GM21786 (cell line): ENCODE data around the gene EBF3.

Experiments
- ATAC-seq: cut with Tn5 transposase; IDR thresholded peaks from one replicate; pipeline ENCODE4 v1.9.1; 2021; ENCODE audit not compliant: unreplicated experiment

EBF3 gene

DNA sequence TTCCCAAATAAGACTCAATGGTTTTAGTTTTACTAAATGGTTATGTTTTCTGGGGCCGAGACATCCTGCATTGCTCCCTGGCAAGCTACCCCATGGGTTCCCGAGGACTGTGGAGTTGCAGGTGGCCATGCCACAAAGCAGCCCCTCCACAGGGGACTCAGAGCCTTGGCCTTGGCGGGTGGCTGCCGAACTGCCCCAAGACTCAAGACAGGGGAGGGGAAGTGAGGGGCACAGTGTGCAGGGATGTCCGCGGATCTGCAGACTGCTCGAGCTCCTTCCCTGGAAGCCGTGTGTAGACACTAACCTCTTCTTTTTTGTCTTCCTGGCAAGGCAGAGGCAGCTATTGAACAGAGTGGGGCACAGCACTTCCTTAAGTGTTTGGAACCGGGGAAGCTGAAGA is 154.6 kb downstream of the EBF3 start:
- no peak for ATAC-seq

GRCh38 chr10:129808092-129808983 is 155.7 kb downstream of the EBF3 start:
- ATAC-seq = no peak

DNA sequence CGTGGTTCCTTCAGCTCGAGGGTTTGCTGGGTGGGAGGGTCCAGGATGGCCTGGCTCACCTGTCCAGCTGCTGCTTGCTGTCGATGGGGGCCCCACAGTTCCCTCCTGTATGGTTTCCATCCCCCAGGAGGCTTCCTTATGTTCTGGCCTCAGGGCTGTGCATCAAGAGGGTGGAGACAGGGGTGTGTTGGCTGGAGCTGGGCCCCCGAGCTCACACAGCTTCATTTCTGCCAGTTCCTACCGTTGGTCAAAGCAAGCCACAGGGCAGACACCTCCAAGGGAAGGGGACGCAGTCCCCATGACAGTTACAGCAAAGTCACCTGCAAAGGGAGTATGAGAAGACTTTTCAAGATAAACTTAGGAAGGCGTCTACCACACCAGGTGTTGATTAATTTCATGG is 156.9 kb downstream of the EBF3 start:
- no peak for ATAC-seq

GRCh38 chr10:129800796-129801340 is 163.2 kb downstream of the EBF3 start:
- no peak for ATAC-seq

DNA sequence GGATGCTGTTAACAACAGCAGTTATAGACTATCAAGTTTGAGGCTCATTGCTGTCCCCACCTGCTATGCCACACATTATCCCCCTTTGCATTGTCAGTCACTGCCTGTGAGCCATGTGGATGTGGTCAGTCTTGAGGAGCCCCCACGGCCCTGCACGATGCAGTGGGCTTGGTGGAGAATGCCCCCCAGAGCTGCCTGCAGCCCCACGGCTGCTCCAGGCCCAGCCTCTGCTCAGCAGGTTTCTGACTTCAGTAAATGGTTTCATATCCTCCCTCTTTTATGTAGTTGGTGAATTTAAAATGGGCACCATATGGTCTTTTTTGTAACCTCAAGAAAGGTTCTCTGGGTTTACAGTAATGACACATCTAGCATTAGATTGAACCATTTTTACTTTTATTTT is 164.1 kb downstream of the EBF3 start:
- ATAC-seq = no peak

- no peak for ATAC-seq
Observed at GRCh38 chr10:129796710-129797420, 167.2 kb downstream of the EBF3 start.

DNA sequence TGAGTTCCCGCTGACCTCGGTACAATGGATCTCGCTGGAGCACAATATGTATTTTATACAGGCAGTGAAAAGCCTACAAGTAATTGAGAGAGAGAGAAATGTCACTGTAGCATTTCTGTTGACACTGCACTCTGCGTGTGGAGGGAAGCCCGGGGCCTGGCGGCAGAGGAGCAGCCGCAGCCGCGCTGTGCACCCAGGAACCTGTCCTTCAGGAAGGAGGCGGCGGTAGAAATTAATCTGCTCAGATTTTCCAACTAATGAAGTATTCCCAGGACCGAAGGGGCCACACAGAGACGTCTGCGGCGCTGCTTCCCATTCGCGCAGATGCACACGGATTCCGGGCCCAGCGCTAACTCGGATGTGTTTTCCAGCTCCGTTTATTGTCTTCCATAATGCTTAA is 170.1 kb downstream of the EBF3 start:
- no peak for ATAC-seq

DNA sequence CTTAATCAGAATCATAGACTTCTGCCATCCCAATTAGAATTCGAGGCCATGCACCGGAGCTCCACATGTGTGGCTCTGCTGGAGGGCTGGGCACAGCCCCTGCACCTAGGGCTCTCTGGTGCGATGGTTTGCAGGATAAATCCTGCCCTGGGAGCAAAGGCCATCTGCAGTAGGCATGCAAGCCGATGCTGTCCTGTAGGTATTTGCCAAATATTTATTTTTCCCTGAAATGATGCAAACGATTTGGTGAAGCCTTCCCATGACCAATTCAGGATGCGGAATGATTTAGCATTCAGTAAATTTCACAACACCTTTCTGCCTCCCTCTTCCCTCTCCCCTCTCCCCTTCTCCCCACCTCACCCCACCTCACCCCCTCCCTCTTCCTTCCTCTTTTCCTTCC is 170.6 kb downstream of the EBF3 start:
- no peak for ATAC-seq

GRCh38 chr10:129792864-129793263 is 171.2 kb downstream of the EBF3 start:
- no peak for ATAC-seq

- ATAC-seq = no peak
Observed at GRCh38 chr10:129792141-129792540, 171.9 kb downstream of the EBF3 start.

DNA sequence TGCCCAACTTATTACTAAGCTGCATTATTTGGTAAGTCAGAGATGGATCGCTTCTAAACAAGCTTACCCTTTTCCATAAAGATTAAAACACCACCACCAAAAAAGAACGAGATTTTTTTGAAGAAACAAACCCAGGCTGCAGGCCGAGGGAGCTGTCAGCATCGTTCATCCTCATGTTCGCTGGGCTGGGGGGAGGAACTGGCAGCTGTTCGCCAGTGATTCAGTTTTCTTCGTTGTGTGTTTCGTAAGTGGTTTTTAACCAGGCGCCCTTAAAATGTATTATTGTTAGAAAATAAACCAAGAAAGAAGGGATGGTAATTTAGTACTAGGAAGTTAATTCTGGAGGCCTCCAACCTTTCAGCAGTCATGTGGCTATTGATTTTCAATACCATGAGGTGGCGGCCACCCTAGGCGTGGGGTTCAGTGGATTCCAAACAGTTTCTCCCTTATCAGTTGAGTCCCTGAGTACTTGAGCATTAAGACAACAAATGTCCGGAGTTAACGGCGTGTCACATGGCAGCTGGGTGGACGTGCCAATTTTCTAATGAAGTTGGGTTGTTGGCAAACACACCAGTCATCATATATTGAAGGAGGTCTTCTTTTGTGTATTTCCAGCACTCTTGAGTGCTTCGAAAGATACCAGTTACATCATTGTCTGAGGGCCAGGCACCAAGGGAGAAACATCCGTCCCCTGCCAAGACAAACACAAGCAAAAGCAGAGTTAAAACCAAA is 173.2 kb downstream of the EBF3 start:
- no peak for ATAC-seq

DNA sequence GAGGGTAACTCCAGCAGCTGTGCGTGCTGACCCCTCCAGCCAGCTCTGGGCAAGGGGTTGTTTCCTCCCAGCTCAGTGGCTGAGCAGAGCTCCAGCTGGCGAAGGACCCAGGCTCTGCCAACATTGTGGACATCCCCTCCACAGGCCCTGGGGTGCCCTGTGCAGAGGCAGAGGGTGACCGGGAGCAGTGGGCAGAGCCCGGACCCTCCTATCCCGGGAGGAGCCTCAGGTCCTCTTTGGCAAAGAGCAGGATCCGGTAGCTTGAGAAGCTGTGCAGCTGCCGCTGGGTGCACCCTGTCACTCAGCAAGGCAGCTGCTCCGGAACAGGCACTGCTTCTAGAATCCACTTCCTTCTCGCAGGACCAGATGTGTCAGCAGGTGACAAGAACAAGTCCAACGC is 175.9 kb downstream of the EBF3 start:
- ATAC-seq = no peak

DNA sequence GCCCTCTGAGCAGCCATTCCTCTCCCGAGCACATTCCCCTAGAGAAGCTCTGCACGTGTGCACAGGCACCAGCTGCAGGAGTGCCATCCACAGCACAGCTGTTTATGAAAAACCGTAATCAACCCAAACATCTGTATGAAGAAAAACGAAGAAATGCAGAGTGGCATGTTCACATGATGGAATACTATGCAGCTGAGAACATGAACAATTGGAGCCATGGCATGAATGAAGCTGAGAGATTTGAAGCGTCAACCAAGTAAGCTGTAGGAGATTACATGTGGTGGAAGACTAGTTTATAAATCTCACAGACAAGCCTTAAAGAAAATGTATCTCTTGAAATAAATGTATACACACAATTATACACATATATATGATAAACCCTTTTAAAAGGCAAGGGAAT is 176.5 kb downstream of the EBF3 start:
- no peak for ATAC-seq

DNA sequence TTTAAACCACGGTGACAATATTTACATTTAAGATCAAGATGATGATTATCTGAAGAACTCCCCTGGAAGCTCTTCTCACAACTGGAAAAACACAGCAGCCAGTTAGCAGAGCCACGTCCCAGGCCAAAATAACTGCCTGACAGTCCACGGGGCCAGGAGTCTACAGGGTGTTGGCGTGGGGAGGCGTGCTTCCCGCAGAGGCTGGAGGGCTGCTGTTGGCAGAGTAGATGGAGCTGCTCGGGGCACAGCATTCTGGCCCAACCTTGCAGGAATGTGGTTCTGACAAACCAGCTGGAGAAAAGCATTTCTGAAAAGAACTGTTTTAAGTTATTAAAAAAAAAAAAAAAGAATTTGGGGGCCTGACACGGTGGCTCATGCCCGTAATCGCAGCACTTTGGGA is 177.9 kb downstream of the EBF3 start:
- ATAC-seq = no peak

- ATAC-seq = no peak
Observed at GRCh38 chr10:129785536-129785981, 178.5 kb downstream of the EBF3 start.
